ENCODE data around the gene ADAMTS15. TPM values are rescaled to one million over a fixed set of nuclear protein-coding genes. Genes with fewer than 3 reads are reported as not detected.

The ADAMTS15 gene
- total and polyA plus RNA-seq, 10 of the 15 experiments (the other 5 are each of a cell fraction or from before 2014, with no cell fraction given): not detected

GRCh38 chr11:130471731-130472433 is 23.4 kb downstream of the ADAMTS15 start:
- H3K4me3 ChIP-seq: no peak overlapping the region
- RAD21 ChIA-PET (ENCODE audit: unreplicated experiment): no interaction called here
- POLR2A ChIA-PET: no interaction called here
- H3K27me3 ChIP-seq (replicated peaks in 1 of 2; ENCODE audit: control insufficient read depth in 2 of 2, insufficient read depth in 2 of 2, low read length in 1 of 2): 0 out of 4 replicates have a peak, but pooled peaks cover 0 to 2% of the 10 kb centered on the region in 2 experiments
- no peaks in the 10 kb centered on the region for H3K79me2 ChIP-seq (ENCODE audit: control insufficient read depth, insufficient read depth, low read length)
- H3K4me2 ChIP-seq (ENCODE audit: control insufficient read depth, insufficient read depth): no peak overlapping the region
- H3K36me3 ChIP-seq (ENCODE audit: control insufficient read depth in 2 of 2, insufficient read depth in 2 of 2, low read length in 1 of 2): no peaks in the 10 kb centered on the region
- H3K27ac ChIP-seq (ENCODE audit: control insufficient read depth, insufficient read depth): no peak overlapping the region
- FAIRE-seq (no peak), DNase-seq (ENCODE audit: low read depth, low spot score) (no peak), ATAC-seq (no peak)
- H2AFZ ChIP-seq (ENCODE audit: control insufficient read depth, low read depth, low read length): no peak overlapping the region
- WGBS (ENCODE audit: insufficient coverage, insufficient replicate concordance, low lambda C conversion rate, missing lambda C conversion rate): 29% methylated on average over 11 of the region's 11 CpGs
- no peaks in the 10 kb centered on the region for H4K20me1 ChIP-seq (ENCODE audit: control insufficient read depth, insufficient read depth)
- SMC1A ChIA-PET (ENCODE audit: uncharacterized antibody, unreplicated experiment): no interaction called here
- intact Hi-C loops (cut with micrococcal nuclease; ENCODE audit: unreplicated experiment) (no loop called here), in situ Hi-C loops (cut with MboI) (no loop called here)
- H3K9ac ChIP-seq (ENCODE audit: control insufficient read depth, insufficient read depth, low read length): no peak overlapping the region
- no TSS peak for BruUV-seq (replicated peaks)
- no peaks in the 10 kb centered on the region for H3K4me1 ChIP-seq (ENCODE audit: control insufficient read depth, insufficient read depth, low read length)
- CTCF ChIA-PET: no interaction called here
- H3K9me3 ChIP-seq (replicated peaks; ENCODE audit: control insufficient read depth, insufficient read depth, low read length): no peaks in the 10 kb centered on the region
- TF ChIP-seq TCF7 (IDR thresholded peaks at IDR 0.05; ENCODE audit: borderline replicate concordance) (no peak), SUPT20H (IDR thresholded peaks at IDR 0.05; ENCODE audit: borderline replicate concordance, control insufficient read depth, low read depth, low read length) (no peak), HCFC1 (IDR thresholded peaks at IDR 0.05; ENCODE audit: low read length) (no peak), KLF5 (IDR thresholded peaks at IDR 0.05; ENCODE audit: partially characterized antibody) (no peak), ZBED1 (IDR thresholded peaks at IDR 0.05; ENCODE audit: borderline replicate concordance) (no peak), IRF5 (IDR thresholded peaks at IDR 0.05; ENCODE audit: borderline replicate concordance) (no peak), IKZF1 (conservative IDR thresholded peaks at IDR 0.05) (no peak), RCOR1 (conservative IDR thresholded peaks at IDR 0.05; ENCODE audit: low read depth, low read length) (no peak), MTA3 (IDR thresholded peaks at IDR 0.05; ENCODE audit: borderline replicate concordance, low read length) (no peak), RELB (IDR thresholded peaks at IDR 0.05; ENCODE audit: low read depth) (no peak), CREM (IDR thresholded peaks at IDR 0.05; ENCODE audit: low read depth) (no peak), MXI1 (IDR thresholded peaks at IDR 0.05; ENCODE audit: low read depth, low read length) (no peak), NFIC (IDR thresholded peaks at IDR 0.05; ENCODE audit: low read depth, low read length) (no peak)
- TF ChIP-seq, protein P1, sequence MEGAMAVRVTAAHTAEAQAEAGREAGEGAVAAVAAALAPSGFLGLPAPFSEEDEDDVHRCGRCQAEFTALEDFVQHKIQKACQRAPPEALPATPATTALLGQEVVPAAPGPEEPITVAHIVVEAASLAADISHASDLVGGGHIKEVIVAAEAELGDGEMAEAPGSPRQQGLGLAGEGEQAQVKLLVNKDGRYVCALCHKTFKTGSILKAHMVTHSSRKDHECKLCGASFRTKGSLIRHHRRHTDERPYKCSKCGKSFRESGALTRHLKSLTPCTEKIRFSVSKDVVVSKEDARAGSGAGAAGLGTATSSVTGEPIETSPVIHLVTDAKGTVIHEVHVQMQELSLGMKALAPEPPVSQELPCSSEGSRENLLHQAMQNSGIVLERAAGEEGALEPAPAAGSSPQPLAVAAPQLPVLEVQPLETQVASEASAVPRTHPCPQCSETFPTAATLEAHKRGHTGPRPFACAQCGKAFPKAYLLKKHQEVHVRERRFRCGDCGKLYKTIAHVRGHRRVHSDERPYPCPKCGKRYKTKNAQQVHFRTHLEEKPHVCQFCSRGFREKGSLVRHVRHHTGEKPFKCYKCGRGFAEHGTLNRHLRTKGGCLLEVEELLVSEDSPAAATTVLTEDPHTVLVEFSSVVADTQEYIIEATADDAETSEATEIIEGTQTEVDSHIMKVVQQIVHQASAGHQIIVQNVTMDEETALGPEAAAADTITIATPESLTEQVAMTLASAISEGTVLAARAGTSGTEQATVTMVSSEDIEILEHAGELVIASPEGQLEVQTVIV (IDR thresholded peaks at IDR 0.05; ENCODE audit: borderline replicate concordance, partially characterized antibody): no peak
- TF ChIP-seq, protein P2, sequence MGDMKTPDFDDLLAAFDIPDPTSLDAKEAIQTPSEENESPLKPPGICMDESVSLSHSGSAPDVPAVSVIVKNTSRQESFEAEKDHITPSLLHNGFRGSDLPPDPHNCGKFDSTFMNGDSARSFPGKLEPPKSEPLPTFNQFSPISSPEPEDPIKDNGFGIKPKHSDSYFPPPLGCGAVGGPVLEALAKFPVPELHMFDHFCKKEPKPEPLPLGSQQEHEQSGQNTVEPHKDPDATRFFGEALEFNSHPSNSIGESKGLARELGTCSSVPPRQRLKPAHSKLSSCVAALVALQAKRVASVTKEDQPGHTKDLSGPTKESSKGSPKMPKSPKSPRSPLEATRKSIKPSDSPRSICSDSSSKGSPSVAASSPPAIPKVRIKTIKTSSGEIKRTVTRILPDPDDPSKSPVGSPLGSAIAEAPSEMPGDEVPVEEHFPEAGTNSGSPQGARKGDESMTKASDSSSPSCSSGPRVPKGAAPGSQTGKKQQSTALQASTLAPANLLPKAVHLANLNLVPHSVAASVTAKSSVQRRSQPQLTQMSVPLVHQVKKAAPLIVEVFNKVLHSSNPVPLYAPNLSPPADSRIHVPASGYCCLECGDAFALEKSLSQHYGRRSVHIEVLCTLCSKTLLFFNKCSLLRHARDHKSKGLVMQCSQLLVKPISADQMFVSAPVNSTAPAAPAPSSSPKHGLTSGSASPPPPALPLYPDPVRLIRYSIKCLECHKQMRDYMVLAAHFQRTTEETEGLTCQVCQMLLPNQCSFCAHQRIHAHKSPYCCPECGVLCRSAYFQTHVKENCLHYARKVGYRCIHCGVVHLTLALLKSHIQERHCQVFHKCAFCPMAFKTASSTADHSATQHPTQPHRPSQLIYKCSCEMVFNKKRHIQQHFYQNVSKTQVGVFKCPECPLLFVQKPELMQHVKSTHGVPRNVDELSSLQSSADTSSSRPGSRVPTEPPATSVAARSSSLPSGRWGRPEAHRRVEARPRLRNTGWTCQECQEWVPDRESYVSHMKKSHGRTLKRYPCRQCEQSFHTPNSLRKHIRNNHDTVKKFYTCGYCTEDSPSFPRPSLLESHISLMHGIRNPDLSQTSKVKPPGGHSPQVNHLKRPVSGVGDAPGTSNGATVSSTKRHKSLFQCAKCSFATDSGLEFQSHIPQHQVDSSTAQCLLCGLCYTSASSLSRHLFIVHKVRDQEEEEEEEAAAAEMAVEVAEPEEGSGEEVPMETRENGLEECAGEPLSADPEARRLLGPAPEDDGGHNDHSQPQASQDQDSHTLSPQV (IDR thresholded peaks at IDR 0.05): no peak
